Suppressor macrophage treated with lipopolysaccharide for 4 hours (primary cell): ENCODE results near the gene ZNF22.

ENCODE experiments used
- DNase-seq: peaks from one replicate; pipeline ENCODE4 v3.0.0-alpha.2; 2020

Gene ZNF22

DNA sequence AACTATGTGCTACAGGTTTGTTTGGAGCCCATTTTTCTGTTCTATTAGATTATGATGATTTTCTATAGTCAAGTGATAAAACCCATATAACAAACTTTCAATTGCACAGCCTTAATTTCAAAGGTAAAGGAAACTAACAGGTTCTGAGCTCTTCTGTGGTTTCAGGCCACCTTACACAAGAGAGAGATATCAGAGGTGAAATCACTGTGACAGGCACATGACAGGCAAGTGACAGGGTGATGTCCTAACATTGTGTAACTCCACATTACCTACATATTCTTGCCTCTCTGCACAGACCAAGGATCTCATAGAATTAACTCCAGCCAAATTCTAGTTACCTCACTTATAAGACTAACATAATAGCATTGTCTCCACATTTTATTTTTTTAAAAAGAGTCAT lies 35.0 kb downstream of the ZNF22 start:
- DNase-seq, result no peak

DNA sequence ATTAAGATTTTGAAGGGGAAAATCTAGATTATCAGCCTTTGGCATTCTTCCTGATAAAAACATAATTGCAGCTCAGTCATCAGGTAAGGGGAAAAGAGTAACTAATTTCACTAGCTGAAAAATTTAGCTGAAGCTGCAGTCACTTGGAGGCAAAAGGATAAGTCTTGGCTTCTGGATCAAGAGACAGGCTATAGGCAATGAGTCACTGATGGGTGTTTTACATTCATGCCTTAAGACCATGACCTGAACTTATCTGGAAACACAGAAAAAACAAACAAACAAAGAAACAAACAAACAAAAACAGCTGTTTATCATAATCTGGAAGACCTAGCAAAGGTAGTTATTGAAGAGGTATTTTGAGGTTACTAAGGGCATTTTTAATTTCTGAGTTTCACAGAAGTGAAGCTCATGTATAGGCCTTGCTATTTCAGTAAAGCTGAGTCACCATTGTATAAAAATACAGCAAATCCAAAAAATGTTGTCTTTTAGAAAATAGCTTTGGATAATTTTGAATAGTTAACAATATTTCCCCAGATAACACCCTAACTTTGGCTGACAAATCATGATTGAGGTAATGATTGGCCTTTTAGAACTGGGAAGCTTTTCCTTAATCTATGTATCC lies 40.3 kb downstream of the ZNF22 start:
- DNase-seq, result no peak

DNA sequence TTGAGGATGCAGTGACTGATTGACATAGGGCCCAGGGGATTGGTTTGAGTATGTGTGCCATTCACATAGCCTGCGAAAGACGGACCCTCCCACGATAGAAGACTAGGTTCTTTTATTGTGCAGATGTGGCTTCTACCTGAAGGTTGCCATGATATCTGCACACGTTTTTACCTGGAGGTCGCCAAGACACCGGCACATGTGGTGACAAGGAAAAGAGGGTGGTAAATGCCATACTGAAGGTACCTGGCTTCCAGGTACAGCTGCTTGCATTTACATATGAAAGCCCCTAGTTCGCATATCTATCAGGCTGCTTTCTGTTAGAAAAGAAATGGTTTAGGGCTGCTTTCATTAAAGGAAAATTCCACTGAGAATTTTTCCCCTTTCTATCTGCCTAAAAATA lies 43.6 kb downstream of the ZNF22 start:
- no peak for DNase-seq

DNA sequence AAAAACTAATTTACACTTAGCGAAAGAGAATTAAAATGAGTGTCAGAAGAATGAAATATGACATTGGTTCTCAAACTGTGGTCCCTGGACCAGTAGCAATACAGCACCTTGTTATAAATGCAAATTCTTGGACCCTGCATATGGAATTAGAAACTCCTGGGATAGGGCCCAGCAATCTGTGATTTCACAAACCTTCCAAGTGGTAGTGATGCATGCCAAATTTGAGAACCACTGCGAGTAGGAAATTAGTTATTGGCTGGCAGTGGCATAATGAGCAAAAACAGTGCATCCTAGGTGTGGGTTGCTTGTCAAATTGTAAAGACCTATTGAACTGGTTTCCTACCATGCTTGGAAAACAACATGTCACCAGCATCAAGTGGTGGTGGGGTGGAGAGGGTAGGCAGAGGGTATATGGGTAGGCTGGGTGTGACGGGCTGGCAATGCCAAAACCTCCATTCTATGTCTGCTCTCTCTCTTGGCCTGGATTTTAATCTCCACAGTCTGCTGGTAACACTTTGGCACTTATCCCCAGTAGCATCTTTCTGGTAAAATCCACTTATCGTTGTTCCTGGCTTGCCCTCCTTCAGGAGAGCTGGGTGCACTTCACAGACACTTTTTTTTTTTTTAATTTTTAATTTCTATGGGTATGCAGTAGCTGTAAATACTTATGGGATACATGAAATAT lies 50.0 kb downstream of the ZNF22 start:
- DNase-seq, result no peak

DNA sequence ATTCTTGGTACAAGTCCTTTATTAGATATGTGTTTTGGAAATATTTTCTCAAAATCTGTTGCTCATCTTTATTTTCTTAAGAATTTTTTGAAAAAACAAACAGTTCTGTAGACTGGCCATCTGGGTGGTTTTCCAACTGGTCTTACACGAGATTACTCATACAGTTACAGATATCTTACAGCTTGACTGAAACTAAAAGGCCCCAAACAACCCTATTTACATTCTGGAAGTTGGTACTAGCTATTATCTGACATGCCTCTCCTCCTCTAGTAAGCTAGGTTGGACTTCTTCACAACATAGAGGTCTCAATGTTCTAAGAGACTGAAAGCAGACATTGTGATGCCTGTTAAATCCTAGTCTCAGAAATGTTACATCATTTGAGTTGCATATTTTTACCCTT lies 52.0 kb downstream of the ZNF22 start:
- DNase-seq, result no peak

DNA sequence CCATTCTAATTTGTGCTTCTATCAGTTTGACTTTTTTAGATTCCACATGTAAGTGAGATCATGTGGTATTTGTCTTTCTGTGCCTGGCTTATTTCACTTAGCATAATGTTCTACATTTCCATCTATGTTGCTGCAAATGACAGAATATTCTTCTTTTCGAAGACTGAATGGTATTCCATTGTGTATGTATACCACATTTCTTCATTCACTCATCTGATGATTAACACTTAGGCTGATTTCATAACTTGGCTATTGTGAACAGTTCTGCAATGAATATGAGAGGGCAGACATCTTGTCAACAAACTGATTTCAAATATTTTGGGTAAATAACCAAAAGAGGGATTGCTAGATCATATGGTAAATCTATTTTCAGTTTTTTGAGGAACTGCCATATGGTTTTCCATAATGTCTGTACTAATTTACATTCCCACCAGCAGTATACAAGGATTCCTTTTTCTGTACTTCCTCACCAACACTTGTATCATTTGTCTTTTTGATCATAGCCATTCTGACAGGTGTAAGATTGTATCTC lies 52.9 kb downstream of the ZNF22 start:
- DNase-seq, result peak; percentile 18
